GM12864 (cell line): ENCODE data around the gene ALOX5AP.

Experiments used
- DNase-seq: peaks from one replicate; pipeline ENCODE4 v3.0.0-alpha.2; 2011; ENCODE audit warnings: low read depth
- H3K4me3 ChIP-seq: 2 replicates; pipeline ENCODE4 v1.5.1; 2011; ENCODE audit warnings: mild to moderate bottlenecking, low read depth, low read length, control low read depth
- CTCF ChIP-seq: IDR thresholded peaks from 2 replicates; pipeline ENCODE4 v1.5.1; 2011; ENCODE audit warnings: low read depth, mild to moderate bottlenecking, moderate library complexity, low read length, control low read depth, inconsistent platforms; ENCODE audit errors: missing control alignments

ALOX5AP gene

GRCh38 chr13:30762643-30763042, 27.3 kb downstream of the ALOX5AP start:
- H3K4me3 ChIP-seq = no peak overlapping the region
- no peak for DNase-seq
- no peak for TF ChIP-seq CTCF

- TF ChIP-seq CTCF = no peak
- no peak for DNase-seq
- H3K4me3 ChIP-seq = no peak overlapping the region
Observed at GRCh38 chr13:30763786-30764413, 28.6 kb downstream of the ALOX5AP start.

- DNase-seq = no peak
- H3K4me3 ChIP-seq = no peak overlapping the region
- TF ChIP-seq CTCF = no peak
Observed at GRCh38 chr13:30766231-30766630, 30.9 kb downstream of the ALOX5AP start.

- DNase-seq = no peak
- TF ChIP-seq CTCF = no peak
Observed at GRCh38 chr13:30770929-30771328, 35.6 kb downstream of the ALOX5AP start.

GRCh38 chr13:30773561-30773960, 38.2 kb downstream of the ALOX5AP start:
- H3K4me3 ChIP-seq = no peak overlapping the region
- no peak for TF ChIP-seq CTCF
- DNase-seq = no peak

More at GRCh38 chr13:30770929-30771328, 35.6 kb downstream of the ALOX5AP start:
- H3K4me3 ChIP-seq = no peak overlapping the region

- H3K4me3 ChIP-seq = no peak overlapping the region
- TF ChIP-seq CTCF = no peak
- no peak for DNase-seq
Observed at GRCh38 chr13:30774214-30774730, 38.9 kb downstream of the ALOX5AP start.

- H3K4me3 ChIP-seq = no peak overlapping the region
- TF ChIP-seq CTCF = no peak
- DNase-seq = no peak
Observed at GRCh38 chr13:30776661-30777060, 41.3 kb downstream of the ALOX5AP start.
